ENCODE data around the gene SLC12A3.

DNA sequence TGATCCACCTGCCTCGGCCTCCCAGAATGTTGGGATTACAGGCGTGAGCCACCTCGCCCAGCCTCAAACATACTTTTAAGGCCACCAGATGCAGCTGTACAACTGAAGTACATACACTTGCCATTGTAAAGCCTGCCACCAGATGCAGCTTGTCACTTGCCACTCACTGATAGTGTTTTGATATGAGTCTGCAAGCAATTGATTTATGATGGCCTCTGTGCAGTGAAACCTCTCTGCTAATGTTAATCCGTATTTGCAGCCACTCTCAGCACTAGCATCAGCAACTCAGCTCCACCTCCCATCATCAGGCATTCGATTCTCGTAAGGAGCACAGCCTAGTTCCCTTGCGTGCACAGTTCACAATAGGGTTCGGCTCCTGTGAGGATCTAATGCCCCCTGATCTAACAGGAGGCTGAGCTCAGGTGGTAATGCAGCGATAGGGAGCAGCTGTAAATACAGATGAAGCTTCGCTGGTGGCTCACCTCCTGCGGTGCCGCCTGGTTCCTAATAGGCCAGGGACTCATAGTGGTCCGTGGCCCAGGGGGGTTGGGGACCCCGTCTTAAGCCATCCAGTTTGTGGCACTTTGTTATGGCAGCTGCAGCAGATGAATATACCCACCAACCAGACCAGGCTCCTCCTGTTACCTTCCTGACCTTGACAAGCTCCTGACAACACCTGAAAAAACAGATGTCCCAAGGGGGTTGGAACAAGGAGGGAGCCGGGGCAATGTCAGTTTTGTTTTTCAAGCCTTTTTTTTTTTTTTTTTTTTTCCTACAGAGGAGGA lies 65.7 kb downstream of the SLC12A3 start:
- TF ChIP-seq EP300 (IDR thresholded peaks at IDR 0.05) = no peak
- TF ChIP-seq, protein P1, sequence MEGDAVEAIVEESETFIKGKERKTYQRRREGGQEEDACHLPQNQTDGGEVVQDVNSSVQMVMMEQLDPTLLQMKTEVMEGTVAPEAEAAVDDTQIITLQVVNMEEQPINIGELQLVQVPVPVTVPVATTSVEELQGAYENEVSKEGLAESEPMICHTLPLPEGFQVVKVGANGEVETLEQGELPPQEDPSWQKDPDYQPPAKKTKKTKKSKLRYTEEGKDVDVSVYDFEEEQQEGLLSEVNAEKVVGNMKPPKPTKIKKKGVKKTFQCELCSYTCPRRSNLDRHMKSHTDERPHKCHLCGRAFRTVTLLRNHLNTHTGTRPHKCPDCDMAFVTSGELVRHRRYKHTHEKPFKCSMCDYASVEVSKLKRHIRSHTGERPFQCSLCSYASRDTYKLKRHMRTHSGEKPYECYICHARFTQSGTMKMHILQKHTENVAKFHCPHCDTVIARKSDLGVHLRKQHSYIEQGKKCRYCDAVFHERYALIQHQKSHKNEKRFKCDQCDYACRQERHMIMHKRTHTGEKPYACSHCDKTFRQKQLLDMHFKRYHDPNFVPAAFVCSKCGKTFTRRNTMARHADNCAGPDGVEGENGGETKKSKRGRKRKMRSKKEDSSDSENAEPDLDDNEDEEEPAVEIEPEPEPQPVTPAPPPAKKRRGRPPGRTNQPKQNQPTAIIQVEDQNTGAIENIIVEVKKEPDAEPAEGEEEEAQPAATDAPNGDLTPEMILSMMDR (IDR thresholded peaks at IDR 0.05) = no peak
